GM13977 (cell line): ENCODE results near the gene GTF2A1L.

Experiments
- DNase-seq: peaks from one replicate; pipeline ENCODE4 v3.0.0; 2012; ENCODE audit warnings: low spot score
- CTCF ChIP-seq: IDR thresholded peaks from 2 replicates; pipeline ENCODE4 v1.5.1; 2012; ENCODE audit warnings: mild to moderate bottlenecking, control low read depth; ENCODE audit not compliant: insufficient read depth; ENCODE audit errors: extremely low read depth, missing control alignments
- in situ Hi-C: fragments of 300-500 bp; cut with MboI; formaldehyde crosslinking; loops from one replicate; pipeline ENCODE4 v1.12.0; 2022; ENCODE audit warnings: low sequenced_read_pairs, low pct_unique_long_range_greater_than_20kb, mixed read lengths, inconsistent platforms; ENCODE audit not compliant: unreplicated experiment

GTF2A1L gene

GRCh38 chr2:48624696-48625095 lies 7.0 kb downstream of the GTF2A1L start:
- DNase-seq: no peak
- no peak for TF ChIP-seq CTCF
- in situ Hi-C loops: no loop called here

- no peak for TF ChIP-seq CTCF
- no peak for DNase-seq
- in situ Hi-C loops: no loop called here
Observed at GRCh38 chr2:48626047-48626446, 8.4 kb downstream of the GTF2A1L start.

- DNase-seq: no peak
- in situ Hi-C loops: no loop called here
Observed at GRCh38 chr2:48633143-48633542, 15.5 kb downstream of the GTF2A1L start.

GRCh38 chr2:48635786-48636185 lies 18.1 kb downstream of the GTF2A1L start:
- in situ Hi-C loops: no loop called here
- DNase-seq: no peak

More at GRCh38 chr2:48633143-48633542, 15.5 kb downstream of the GTF2A1L start:
- no peak for TF ChIP-seq CTCF

GRCh38 chr2:48638261-48638660 lies 20.6 kb downstream of the GTF2A1L start:
- in situ Hi-C loops: no loop called here
- DNase-seq: no peak

More at GRCh38 chr2:48635786-48636185, 18.1 kb downstream of the GTF2A1L start:
- TF ChIP-seq CTCF: no peak

GRCh38 chr2:48651158-48651790 lies 33.6 kb downstream of the GTF2A1L start:
- no peak for DNase-seq
- in situ Hi-C loops: no loop called here
- no peak for TF ChIP-seq CTCF

More at GRCh38 chr2:48638261-48638660, 20.6 kb downstream of the GTF2A1L start:
- no peak for TF ChIP-seq CTCF
